ENCODE data around the gene FHIT. TPM values are rescaled to one million over a fixed set of nuclear protein-coding genes. Genes with fewer than 3 reads are reported as not detected.

FHIT gene
- total RNA-seq, 4 donors from 2014 or later, result 8.8 to 35.6 (median 12.6) TPM

DNA sequence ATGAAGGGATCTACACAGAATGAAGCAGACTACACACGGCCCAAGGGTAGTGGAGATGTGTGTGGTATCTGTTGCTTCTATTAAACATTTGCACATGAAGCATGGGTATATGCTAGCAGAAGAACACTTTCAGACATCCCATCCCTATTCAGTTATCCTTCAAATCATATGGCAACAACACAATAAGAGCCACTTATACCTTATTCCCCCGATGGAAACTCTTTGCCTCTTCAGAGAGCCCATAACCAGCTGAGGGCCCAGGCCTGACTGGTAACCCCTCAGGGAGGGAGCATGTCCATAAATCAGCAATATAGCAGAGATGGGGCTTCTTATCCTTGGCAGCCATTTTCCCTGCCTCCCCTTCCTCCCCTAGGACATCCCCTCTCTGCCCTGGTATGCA lies 210.6 kb downstream of the FHIT start:
- H3K36me3 ChIP-seq, result no peaks in the 10 kb centered on the region
- no peak overlapping the region for H3K4me3 ChIP-seq
- H3K4me1 ChIP-seq, result no peaks in the 10 kb centered on the region
- H3K9me3 ChIP-seq, result peaks cover 7% of the 10 kb centered on the region
- 91% methylated on average over 2 of the region's 2 CpGs for WGBS
- DNase-seq (ENCODE audit: low spot score in 2 of 2), result no peak
- H3K27me3 ChIP-seq, result no peaks in the 10 kb centered on the region
- H3K27ac ChIP-seq, result no peak overlapping the region
- no peak for TF ChIP-seq POLR2AphosphoS5 (IDR thresholded peaks at IDR 0.05)
- no peak for TF ChIP-seq EP300 (IDR thresholded peaks at IDR 0.05)

DNA sequence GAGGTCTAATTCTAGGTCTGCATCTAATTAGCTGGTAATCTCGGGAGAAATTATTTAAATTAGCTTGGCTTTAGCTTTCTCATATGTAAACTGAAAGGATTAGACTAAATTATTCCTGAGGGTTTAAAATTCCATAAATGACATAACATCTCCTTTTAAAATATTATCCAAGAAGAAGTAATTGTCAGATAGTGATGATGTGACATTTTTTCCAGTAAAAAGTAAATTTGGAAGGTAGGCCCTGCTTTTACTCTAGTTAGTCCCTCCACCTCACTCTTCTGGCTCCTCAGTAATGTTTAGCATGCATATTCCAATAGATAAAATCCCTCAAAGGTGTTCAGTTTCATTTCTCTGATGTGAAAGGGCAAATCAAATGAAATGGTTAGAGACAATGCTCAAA lies 215.7 kb downstream of the FHIT start:
- no peaks in the 10 kb centered on the region for H3K36me3 ChIP-seq
- no peak for DNase-seq (ENCODE audit: low spot score in 2 of 2)
- no peaks in the 10 kb centered on the region for H3K9me3 ChIP-seq

DNA sequence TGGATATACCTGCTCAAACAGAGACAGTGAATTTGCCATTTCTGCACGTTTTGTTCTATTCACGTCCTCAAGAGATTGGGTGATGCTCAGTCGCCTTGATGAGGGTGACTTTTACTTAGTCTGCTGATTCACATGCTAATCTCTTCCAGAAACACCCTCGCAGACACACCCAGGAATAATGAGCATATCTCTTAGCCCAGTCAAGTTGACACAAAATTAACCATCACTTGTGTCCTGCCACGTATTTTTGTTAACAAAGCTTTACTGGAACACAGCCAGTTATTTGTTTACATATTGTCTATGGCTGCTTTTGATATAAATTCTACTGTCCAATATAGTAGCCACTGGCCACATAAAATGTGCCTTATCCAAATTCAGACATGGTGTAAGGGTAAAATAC lies 218.3 kb downstream of the FHIT start:
- no peaks in the 10 kb centered on the region for H3K36me3 ChIP-seq
- TF ChIP-seq POLR2AphosphoS5 (IDR thresholded peaks at IDR 0.05), result no peak
- TF ChIP-seq EP300 (IDR thresholded peaks at IDR 0.05), result no peak
- no peak for TF ChIP-seq POLR2A (IDR thresholded peaks at IDR 0.05)
- TF ChIP-seq, protein P1, sequence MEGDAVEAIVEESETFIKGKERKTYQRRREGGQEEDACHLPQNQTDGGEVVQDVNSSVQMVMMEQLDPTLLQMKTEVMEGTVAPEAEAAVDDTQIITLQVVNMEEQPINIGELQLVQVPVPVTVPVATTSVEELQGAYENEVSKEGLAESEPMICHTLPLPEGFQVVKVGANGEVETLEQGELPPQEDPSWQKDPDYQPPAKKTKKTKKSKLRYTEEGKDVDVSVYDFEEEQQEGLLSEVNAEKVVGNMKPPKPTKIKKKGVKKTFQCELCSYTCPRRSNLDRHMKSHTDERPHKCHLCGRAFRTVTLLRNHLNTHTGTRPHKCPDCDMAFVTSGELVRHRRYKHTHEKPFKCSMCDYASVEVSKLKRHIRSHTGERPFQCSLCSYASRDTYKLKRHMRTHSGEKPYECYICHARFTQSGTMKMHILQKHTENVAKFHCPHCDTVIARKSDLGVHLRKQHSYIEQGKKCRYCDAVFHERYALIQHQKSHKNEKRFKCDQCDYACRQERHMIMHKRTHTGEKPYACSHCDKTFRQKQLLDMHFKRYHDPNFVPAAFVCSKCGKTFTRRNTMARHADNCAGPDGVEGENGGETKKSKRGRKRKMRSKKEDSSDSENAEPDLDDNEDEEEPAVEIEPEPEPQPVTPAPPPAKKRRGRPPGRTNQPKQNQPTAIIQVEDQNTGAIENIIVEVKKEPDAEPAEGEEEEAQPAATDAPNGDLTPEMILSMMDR (IDR thresholded peaks at IDR 0.05), result no peak
- no peak for DNase-seq (ENCODE audit: low spot score in 2 of 2)
- H3K4me3 ChIP-seq, result no peak overlapping the region
- no peaks in the 10 kb centered on the region for H3K4me1 ChIP-seq
- no peaks in the 10 kb centered on the region for H3K9me3 ChIP-seq
- 59% methylated on average over 5 of the region's 5 CpGs for WGBS
- no peak overlapping the region for H3K27ac ChIP-seq
- no peaks in the 10 kb centered on the region for H3K27me3 ChIP-seq

More for the DNA sequence above, 215.7 kb downstream of the FHIT start:
- WGBS, result 59% methylated on average over 1 of the region's 1 CpG
- no peak overlapping the region for H3K4me3 ChIP-seq
- TF ChIP-seq POLR2AphosphoS5 (IDR thresholded peaks at IDR 0.05), result no peak
- TF ChIP-seq POLR2A (IDR thresholded peaks at IDR 0.05), result no peak
- TF ChIP-seq EP300 (IDR thresholded peaks at IDR 0.05), result no peak
- TF ChIP-seq, protein P1 (IDR thresholded peaks at IDR 0.05), result no peak
- no peaks in the 10 kb centered on the region for H3K27me3 ChIP-seq
- H3K27ac ChIP-seq, result no peak overlapping the region
- H3K4me1 ChIP-seq, result no peaks in the 10 kb centered on the region

DNA sequence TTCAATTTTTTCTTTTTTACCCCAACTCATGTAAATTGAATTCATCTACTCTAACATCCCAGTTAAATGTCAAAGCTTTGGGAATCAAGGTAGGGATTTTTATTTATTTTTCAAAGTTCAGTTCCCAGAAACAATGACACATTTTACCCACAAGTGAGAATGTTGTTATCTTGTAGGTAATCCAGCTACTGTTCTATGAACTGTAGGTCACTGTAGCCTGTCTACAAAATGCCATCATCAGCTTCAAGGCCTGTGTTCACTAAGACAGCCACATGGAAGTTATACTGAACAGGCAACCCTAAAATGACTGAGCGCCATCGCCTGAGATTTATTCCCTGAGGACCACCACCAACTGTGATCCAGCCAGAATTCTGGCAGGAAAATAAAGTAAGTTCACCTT lies 219.7 kb downstream of the FHIT start:
- no peaks in the 10 kb centered on the region for H3K36me3 ChIP-seq
- TF ChIP-seq, protein P1 (IDR thresholded peaks at IDR 0.05), result no peak
- TF ChIP-seq POLR2AphosphoS5 (IDR thresholded peaks at IDR 0.05) (no peak), EP300 (IDR thresholded peaks at IDR 0.05) (no peak), POLR2A (IDR thresholded peaks at IDR 0.05) (no peak)
- H3K4me3 ChIP-seq, result no peak overlapping the region
- no peak for DNase-seq (ENCODE audit: low spot score in 2 of 2)
- H3K27ac ChIP-seq, result no peak overlapping the region
- 80% methylated on average over 2 of the region's 2 CpGs for WGBS
- no peaks in the 10 kb centered on the region for H3K4me1 ChIP-seq
- H3K27me3 ChIP-seq, result no peaks in the 10 kb centered on the region
- no peaks in the 10 kb centered on the region for H3K9me3 ChIP-seq

DNA sequence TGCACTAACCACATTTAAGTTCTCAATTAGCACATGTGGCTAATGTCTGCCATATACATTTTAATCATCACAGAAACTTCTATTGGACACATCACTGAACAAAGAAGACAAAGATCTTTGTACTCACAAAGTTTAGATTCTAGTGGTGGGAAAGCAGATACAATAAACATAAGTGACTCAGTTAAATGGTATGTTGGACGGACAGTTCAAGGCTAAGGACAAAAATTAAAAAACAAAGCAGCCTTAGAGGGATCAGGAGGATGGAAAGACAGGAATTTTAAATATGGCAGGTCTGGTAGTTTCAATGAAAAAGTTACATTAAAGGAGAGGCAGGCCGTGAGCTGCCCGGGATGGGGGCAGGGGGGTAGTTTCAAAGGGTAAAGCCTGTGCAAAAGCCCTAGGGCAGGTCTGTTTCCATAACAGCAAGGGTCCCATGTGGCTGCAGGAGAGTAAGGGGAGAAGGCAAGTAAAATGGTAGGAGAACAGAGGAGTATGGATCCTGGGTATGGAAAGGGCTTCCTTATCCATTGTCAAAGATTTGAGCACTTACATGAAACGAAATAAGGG lies 220.7 kb downstream of the FHIT start:
- WGBS, result 83% methylated on average over 4 of the region's 4 CpGs
- no peaks in the 10 kb centered on the region for H3K4me1 ChIP-seq
- no peak for DNase-seq (ENCODE audit: low spot score in 2 of 2)

More for the DNA sequence above, 220.7 kb downstream of the FHIT start:
- H3K9me3 ChIP-seq, result no peaks in the 10 kb centered on the region
- no peaks in the 10 kb centered on the region for H3K27me3 ChIP-seq
- H3K4me3 ChIP-seq, result no peak overlapping the region
- H3K27ac ChIP-seq, result no peak overlapping the region
- no peaks in the 10 kb centered on the region for H3K36me3 ChIP-seq
- TF ChIP-seq POLR2A (IDR thresholded peaks at IDR 0.05), result no peak
- TF ChIP-seq, protein P1 (IDR thresholded peaks at IDR 0.05), result no peak
- TF ChIP-seq EP300 (IDR thresholded peaks at IDR 0.05), result no peak
- no peak for TF ChIP-seq POLR2AphosphoS5 (IDR thresholded peaks at IDR 0.05)

Measured in suprapubic skin (tissue), 4 donors.